ENCODE data around the gene UBQLN3. TPM values are rescaled to one million over a fixed set of nuclear protein-coding genes. Genes with fewer than 3 reads are reported as not detected.

Gene UBQLN3
- total and polyA plus RNA-seq, 2 of the 13 experiments (the other 11 are each of a cell fraction or from before 2014, with no cell fraction given): 0.08 TPM; not detected in 1

DNA sequence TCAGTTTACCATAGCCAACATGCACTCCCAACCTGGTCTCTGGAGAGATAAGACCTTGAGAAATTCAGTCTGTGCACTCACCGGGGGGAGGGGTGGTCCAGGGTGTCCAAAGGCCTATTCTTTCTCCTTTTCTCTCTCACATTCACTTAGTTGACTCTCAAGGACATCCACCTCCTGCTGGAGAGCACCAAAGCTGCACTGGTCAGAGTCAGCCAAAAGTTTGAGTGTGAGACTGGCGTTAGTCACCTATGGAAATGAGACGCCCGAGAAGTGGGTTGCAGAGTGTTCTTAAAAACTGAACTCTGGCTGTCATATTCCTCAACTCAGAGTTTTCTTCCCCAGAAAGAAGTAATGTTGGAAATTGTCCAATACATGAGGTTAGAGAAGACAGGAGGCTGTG lies 11.8 kb upstream of the UBQLN3 start:
- FAIRE-seq: no peak
- intact Hi-C loops (cut with micrococcal nuclease; ENCODE audit: unreplicated experiment) (no loop called here), in situ Hi-C loops (cut with HindIII; ENCODE audit: extremely low pct_ligation_motif_present, low pct_unique_long_range_greater_than_20kb) (no loop called here)
- Histone ChIP-seq H3K9ac (ENCODE audit: insufficient read depth, low read depth, low read length) (no peak overlapping the region), H3K4me3 (replicated peaks in 1 of 3; ENCODE audit: insufficient read depth in 1 of 3, low read depth in 2 of 3, low read length in 3 of 3) (no peak overlapping the region), H2AFZ (ENCODE audit: low read length) (no peak overlapping the region), H3K4me2 (ENCODE audit: low read depth, low read length) (no peak overlapping the region), H4K20me1 (ENCODE audit: insufficient read depth, low read length) (no peaks in the 10 kb centered on the region), H3K4me1 (ENCODE audit: insufficient read depth, low read length) (no peaks in the 10 kb centered on the region), H3K79me2 (ENCODE audit: insufficient read depth, low read length) (no peaks in the 10 kb centered on the region), H3K27ac (ENCODE audit: extremely low read length, insufficient read depth, low read length) (no peak overlapping the region), H3K9me3 (ENCODE audit: low read length) (no peaks in the 10 kb centered on the region), H3K36me3 (replicated peaks in 1 of 2; ENCODE audit: control insufficient read depth in 1 of 2, insufficient read depth in 2 of 2, low read length in 2 of 2) (no peaks in the 10 kb centered on the region), H3K27me3 (ENCODE audit: control insufficient read depth in 1 of 2, insufficient read depth in 2 of 2, low read length in 2 of 2) (peaks cover 0 to 12% of the 10 kb centered on the region in 2 experiments; a peak in 3 of 5 replicates)
- no peak for ATAC-seq
- no TSS peak for BruUV-seq (replicated peaks)
- TF ChIP-seq RFX5 (IDR thresholded peaks at IDR 0.05; ENCODE audit: low read depth, low read length): no peak
- TF ChIP-seq ZIK1 (CRISPR knock-in tag; IDR thresholded peaks at IDR 0.05; ENCODE audit: borderline replicate concordance, low read depth): no peak
- TF ChIP-seq ZNF570 (CRISPR knock-in tag; IDR thresholded peaks at IDR 0.05; ENCODE audit: borderline replicate concordance): no peak
- no peak for TF ChIP-seq CHD4 (IDR thresholded peaks at IDR 0.05; ENCODE audit: borderline replicate concordance, low read length)
- TF ChIP-seq GTF2F1 (IDR thresholded peaks at IDR 0.05; ENCODE audit: low read length): no peak
- TF ChIP-seq KDM6A (CRISPR knock-in tag; IDR thresholded peaks at IDR 0.05; ENCODE audit: low read depth): no peak
- TF ChIP-seq ATF7-NPFF (CRISPR knock-in tag; IDR thresholded peaks at IDR 0.05; ENCODE audit: low read depth): no peak
- TF ChIP-seq ZBTB4 (CRISPR knock-in tag; IDR thresholded peaks at IDR 0.05; ENCODE audit: borderline replicate concordance): no peak
- TF ChIP-seq PAWR (CRISPR knock-in tag; IDR thresholded peaks at IDR 0.05; ENCODE audit: borderline replicate concordance): no peak
- TF ChIP-seq ZNF282 (IDR thresholded peaks at IDR 0.05; ENCODE audit: partially characterized antibody): no peak
- no peak for TF ChIP-seq ZNF614 (CRISPR knock-in tag; IDR thresholded peaks at IDR 0.05; ENCODE audit: borderline replicate concordance)
- no peak for TF ChIP-seq BRCA1 (CRISPR knock-in tag; IDR thresholded peaks at IDR 0.05)
- TF ChIP-seq ZNF367 (CRISPR knock-in tag; IDR thresholded peaks at IDR 0.05; ENCODE audit: borderline replicate concordance): no peak
- TF ChIP-seq ISL2 (CRISPR knock-in tag; IDR thresholded peaks at IDR 0.05): no peak
- TF ChIP-seq ZNF768 (CRISPR knock-in tag; IDR thresholded peaks at IDR 0.05): no peak
- no peak for TF ChIP-seq MYNN (CRISPR knock-in tag; IDR thresholded peaks at IDR 0.05; ENCODE audit: low read depth)
- no peak for DNase-seq (ENCODE audit: low spot score)
- WGBS (ENCODE audit: low lambda C conversion rate): 55% methylated on average over 4 of the region's 4 CpGs
- POLR2A ChIA-PET: no interaction called here
- CTCF ChIA-PET (ENCODE audit: low intra/inter-chr PET ratio, low total read pairs): no interaction called here
